Right ventricle myocardium superior (tissue), 1 donor: ENCODE data around the gene FMNL1. TPM values are rescaled to one million over a fixed set of nuclear protein-coding genes. Genes with fewer than 3 reads are reported as not detected.
A peak's percentile ranks its signal among the peaks of the same experiment; 100 is the strongest.
"Not testable (repeated sequence)": the region's sequence is repeated elsewhere in the genome, so short reads cannot be mapped to it uniquely, and the experiment has no call there.

Source experiments
- ATAC-seq: fragments of 200-7000 bp; cut with Tn5 transposase; one replicate; pipeline ENCODE4 v1.9.1; 2020; ENCODE audit warnings: mild to moderate bottlenecking; ENCODE audit not compliant: poor library complexity
- DNase-seq: peaks from one replicate; pipeline ENCODE4 v3.0.0-alpha.2; 2020
- intact Hi-C: fragments of 100-400 bp; cut with DNase I; formaldehyde crosslinking; loops from one replicate; pipeline ENCODE4 v1.11.2; 2022
- total RNA-seq: library from RNA; stranded (reverse); fragmentation: NEBNext Ultra II Directional; extraction: Animal tissue kit (Norgen Biotek cat#: 25700); gene quantifications from one replicate; pipeline ENCODE4 v1.2.1, GENCODE V29; 2021
- donor health status: DM: no; HTN: yes; CAD: no; lungs with severe emphysema.

The FMNL1 gene
- total RNA-seq, 1 donor from 2014 or later = 12.0 TPM

- ATAC-seq (peak; percentile 3), DNase-seq (peak; percentile 62)
- intact Hi-C loops = no loop called here
These were observed 26.7 kb downstream of the FMNL1 start for GRCh38 chr17:45248132-45248957.

- intact Hi-C loops = no loop called here
- no peak for DNase-seq
- ATAC-seq = no peak
These were observed 30.2 kb downstream of the FMNL1 start for GRCh38 chr17:45251931-45252330.

DNA sequence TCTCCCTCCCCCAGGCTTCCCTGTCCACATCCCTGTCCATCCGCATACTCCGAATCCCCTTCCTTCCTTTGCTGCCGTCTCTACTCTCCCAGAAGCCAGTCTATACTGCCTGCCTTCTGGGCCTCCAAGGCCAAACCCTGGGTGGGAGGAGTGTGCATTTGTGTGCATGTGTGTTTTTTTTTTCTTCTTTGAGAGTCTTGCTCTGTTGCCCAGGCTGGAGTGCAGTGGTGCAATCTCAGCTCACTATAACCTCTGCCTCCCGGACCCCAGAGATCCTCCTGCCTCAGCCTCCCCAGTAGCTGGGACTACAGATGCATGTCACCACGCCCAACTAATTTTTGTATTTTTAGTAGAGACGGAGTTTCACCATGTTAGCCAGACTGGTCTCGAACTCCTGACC lies 31.6 kb downstream of the FMNL1 start:
- intact Hi-C loops, ATAC-seq, DNase-seq: not testable (repeated sequence)

DNA sequence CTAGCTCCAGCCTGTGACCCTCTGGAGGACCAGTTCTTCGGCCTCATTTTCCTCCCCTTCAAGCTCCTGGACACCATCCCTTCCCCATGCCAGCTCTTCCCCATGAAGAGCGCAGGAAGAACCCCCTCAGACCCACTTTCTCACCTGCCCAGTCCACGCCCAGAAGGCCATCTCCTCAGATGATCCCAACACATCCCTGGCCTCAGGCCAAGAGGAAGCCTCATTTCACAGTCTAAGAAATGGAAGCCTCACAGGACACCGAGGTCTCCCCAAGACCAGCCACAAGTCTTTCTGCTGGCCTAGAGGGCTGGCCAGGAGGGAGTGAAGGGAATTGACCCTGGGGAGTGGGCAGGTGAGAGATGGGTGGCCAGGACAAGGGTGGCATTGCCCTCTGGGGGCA lies 32.2 kb downstream of the FMNL1 start:
- intact Hi-C loops = no loop called here

DNA sequence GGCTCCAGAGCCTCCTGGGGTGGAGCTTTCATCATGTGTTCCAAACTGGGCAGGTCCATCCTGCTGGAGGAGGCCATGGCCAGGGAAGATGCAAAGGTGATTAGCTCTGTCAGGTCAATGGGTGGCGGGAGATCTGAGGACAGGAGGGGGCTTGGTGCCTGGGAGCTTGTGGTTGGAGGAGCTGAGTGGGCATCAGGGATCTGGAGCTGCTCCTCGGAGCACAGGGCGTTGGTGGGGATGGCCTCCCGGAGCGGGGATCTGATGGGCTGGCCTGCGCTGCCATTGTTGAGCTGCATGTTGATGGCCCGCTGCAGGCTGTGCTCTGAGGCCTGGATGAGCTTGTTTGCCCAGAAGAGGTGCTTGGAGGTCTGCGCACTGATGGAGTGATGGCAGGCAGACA lies 33.7 kb downstream of the FMNL1 start:
- ATAC-seq = no peak
- intact Hi-C loops = no loop called here
- DNase-seq = no peak

More for the DNA sequence above, 32.2 kb downstream of the FMNL1 start:
- DNase-seq (no peak), ATAC-seq (no peak)

- ATAC-seq = no peak
- intact Hi-C loops = no loop called here
- no peak for DNase-seq
These were observed 34.7 kb downstream of the FMNL1 start for GRCh38 chr17:45256114-45256966.

- DNase-seq = no peak
- no peak for ATAC-seq
- intact Hi-C loops = no loop called here
These were observed 35.4 kb downstream of the FMNL1 start for GRCh38 chr17:45257115-45257514.

- DNase-seq (no peak), ATAC-seq (no peak)
- intact Hi-C loops = no loop called here
These were observed 37.3 kb downstream of the FMNL1 start for GRCh38 chr17:45258981-45259380.

- DNase-seq (peak; percentile 71), ATAC-seq (peak; percentile 73)
- intact Hi-C loops = no loop called here
These were observed 38.6 kb downstream of the FMNL1 start for GRCh38 chr17:45260204-45260783.

DNA sequence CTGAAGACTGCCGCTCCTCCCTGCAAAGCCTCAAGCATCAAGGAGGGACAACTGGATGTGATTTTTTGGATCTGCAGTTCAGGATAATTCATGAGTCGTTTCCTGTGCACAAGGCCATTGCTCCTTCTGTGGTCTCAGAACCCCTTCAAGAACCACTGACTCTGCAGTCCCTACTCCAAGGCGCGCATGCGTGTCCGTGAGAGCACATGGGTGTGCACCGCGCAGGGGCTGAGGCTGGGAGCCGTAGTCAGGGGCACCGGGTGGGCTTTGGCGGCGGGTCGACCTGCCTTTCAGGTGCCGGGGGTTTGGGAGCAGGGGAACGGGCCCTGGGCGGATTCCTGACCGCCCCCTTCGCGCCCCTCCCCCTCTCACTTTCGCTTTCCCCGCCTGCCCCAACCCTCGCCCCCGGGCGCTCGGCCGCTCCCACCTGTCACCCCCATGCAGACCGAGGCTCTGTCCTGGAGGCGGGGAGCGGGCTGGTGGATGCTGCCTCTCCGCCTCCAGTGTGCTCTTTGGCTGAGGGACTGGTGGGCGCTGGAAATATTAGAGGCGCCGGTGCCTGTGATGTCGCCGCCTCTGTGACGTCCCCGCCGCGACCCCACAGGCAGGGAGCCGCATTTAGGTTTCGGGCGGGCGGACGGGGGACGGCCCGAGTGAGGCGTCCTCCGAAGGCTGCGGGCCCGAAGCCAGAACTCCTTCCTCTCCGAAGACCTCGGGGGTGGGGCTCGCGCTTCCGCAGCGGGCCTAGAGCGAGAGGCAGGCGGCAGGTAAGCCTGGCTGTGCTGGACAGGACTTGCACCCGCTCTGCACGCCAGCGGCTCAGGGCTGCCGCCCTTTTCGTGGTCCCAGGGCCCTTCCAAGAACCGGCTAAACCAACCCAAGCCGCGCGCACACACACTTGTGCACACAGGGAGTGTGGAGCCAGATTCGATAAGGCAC lies 40.2 kb downstream of the FMNL1 start, which contains the start of gene SPATA32:
Gene SPATA32, minus strand, starts transcription at position 518 of the 939 bp plus-strand sequence. Its CDS starts 78 bp downstream, at position 440.
- ATAC-seq = peak; percentile 52
- peak; percentile 83 for DNase-seq
- intact Hi-C loops = no loop called here

DNA sequence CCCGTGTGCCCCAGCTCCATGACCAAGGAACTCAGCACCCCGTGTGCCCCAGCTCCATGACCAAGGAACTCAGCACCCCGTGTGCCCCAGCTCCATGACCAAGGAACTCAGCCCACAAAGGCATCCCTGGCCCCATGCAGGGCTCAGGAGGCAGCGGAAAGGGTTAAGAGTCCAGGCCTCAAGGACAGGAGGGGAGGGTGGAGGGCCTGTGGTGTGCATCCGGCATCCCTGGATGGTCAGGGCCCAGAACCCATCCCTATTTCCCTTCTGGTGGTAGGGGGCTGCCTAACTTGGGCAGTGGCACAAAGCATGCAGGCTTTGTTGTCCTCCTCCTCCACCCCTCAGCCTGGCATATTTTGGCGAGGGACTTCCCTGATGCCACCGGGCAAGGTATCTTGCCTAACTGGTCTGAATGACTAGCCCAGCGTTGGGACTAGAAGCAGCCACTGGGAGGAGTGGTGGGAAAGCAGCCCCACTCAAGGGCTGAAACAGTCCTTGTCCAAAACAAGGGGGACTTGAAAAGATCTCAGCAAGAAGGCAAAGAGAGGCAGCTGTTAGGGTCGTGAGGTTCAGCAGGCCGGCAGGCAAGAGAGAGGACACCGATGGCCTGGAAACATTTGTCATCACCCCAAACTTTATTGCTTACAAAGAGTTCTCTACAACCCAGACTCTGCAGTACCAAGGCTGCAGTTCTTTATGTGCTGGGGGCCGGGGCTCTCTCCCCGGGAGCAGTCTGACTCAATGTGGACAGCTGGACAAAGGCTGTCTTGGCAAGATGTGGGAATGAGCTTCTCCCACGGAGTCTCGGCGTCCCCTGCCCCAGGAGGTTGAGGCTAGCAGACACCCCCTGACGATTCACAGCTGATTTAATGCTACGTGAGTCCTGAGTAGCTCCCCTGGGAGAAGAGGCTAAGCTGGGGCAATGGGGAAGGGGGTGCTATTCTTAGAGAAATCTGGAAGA lies 41.1 kb downstream of the FMNL1 start:
- ATAC-seq = peak; percentile 16
- intact Hi-C loops = no loop called here
- DNase-seq = no peak

DNA sequence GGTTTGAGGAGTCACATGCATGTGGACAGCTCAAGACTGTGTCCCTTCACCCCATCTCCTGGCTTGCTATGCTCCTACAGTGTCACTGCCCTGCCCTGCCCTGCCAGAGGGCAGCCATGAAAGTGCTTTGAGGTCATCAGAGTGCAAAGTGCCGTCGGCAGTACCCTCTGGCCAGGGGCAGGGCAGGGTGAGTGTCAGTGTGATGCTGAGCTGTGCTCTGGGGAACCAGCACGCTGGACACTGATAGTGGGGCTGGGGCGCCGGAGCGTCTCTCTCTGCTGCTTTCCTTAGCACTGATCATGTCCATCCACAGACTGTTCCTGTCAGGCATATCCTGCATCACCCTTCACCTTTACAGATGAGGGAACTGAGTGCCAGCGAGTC lies 41.8 kb downstream of the FMNL1 start:
- intact Hi-C loops = no loop called here
- peak; percentile 7 for ATAC-seq
- DNase-seq = no peak

GRCh38 chr17:45264430-45264829 lies 42.7 kb downstream of the FMNL1 start:
- intact Hi-C loops = no loop called here
- no peak for ATAC-seq
- no peak for DNase-seq

DNA sequence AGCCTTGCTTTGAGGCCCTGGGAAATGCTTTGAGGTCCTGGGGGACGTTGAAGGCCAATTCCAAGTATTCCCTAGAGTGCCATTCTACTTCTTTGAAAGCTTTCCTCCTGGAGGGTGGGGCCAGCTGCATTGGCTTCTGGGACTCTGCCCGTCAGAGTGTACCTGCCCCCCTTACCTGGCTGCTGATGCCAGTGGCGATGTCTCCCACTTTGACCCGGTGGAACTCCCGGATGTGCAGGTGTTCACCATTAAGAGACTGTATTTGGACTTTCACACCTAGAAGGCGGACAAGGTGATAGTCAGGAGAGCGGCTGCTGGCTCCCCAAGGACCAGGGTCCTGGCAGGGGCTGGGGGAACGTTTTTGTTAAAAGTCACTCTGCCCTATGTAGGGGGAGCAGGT lies 43.3 kb downstream of the FMNL1 start:
- intact Hi-C loops = no loop called here
- DNase-seq = no peak
- no peak for ATAC-seq

GRCh38 chr17:45265821-45266220 lies 44.1 kb downstream of the FMNL1 start:
- DNase-seq = no peak
- no peak for ATAC-seq
- intact Hi-C loops = no loop called here

GRCh38 chr17:45266372-45266926 lies 44.8 kb downstream of the FMNL1 start:
- intact Hi-C loops = no loop called here
- ATAC-seq = no peak
- no peak for DNase-seq

GRCh38 chr17:45267436-45268055 lies 45.9 kb downstream of the FMNL1 start:
- no peak for DNase-seq
- no peak for ATAC-seq
- intact Hi-C loops = no loop called here
